WI38 (cell line): ENCODE measurements around the gene RTN4RL1.

ENCODE experiments used
- H3K4me3 ChIP-seq: 2 replicates; pipeline ENCODE4 v1.5.1; 2011; ENCODE audit warnings: low read depth, mild to moderate bottlenecking, control low read depth, low read length
- CTCF ChIP-seq: IDR thresholded peaks from 2 replicates; pipeline ENCODE4 v1.5.1; 2012; ENCODE audit warnings: low read depth, mild to moderate bottlenecking, control low read depth, low read length

Gene RTN4RL1

GRCh38 chr17:2058586-2059546 lies 33.7 kb upstream of the RTN4RL1 start:
- 0 out of 2 replicates have a peak overlapping the region, but pooled peaks have one; percentile 10 for H3K4me3 ChIP-seq
- peak; percentile 71 for TF ChIP-seq CTCF

GRCh38 chr17:2057760-2058585 lies 32.8 kb upstream of the RTN4RL1 start:
- TF ChIP-seq CTCF: no peak
- H3K4me3 ChIP-seq: peak overlapping the region; percentile 70

GRCh38 chr17:2057175-2057759 lies 32.1 kb upstream of the RTN4RL1 start:
- TF ChIP-seq CTCF: no peak
- peak overlapping the region; percentile 70 for H3K4me3 ChIP-seq

- no peak for TF ChIP-seq CTCF
- H3K4me3 ChIP-seq: peak overlapping the region; percentile 70
These were observed 31.4 kb upstream of the RTN4RL1 start for GRCh38 chr17:2056206-2057174.

GRCh38 chr17:2055292-2056205 lies 30.4 kb upstream of the RTN4RL1 start:
- peak overlapping the region; percentile 78 for H3K4me3 ChIP-seq
- no peak for TF ChIP-seq CTCF
